GM19395 (cell line): ENCODE data around the gene ARNT2.

ENCODE experiments used
- ATAC-seq: cut with Tn5 transposase; IDR thresholded peaks from one replicate; pipeline ENCODE4 v1.9.1; 2021; ENCODE audit warnings: mild to moderate bottlenecking, moderate library complexity; ENCODE audit not compliant: unreplicated experiment

ARNT2 gene

DNA sequence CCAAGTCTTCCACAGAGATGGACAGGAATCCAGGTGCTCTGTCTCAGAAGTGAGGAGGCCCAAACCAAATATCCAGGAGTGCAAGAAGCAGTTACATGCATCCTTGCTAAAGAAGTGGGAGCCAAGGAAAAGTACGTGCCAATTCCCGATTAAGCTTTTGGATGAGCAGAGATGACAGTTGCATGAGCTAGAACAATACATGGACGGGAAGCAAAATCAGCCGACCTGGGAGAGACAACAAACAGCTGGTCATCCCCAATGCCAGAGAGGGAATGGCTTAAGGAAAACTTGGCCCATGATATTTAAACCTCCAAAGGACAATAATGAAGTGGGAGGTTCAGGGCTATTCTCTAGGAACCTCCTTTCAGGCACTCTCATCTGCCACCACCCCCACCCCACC, 204.9 kb downstream of the ARNT2 start:
- no peak for ATAC-seq

DNA sequence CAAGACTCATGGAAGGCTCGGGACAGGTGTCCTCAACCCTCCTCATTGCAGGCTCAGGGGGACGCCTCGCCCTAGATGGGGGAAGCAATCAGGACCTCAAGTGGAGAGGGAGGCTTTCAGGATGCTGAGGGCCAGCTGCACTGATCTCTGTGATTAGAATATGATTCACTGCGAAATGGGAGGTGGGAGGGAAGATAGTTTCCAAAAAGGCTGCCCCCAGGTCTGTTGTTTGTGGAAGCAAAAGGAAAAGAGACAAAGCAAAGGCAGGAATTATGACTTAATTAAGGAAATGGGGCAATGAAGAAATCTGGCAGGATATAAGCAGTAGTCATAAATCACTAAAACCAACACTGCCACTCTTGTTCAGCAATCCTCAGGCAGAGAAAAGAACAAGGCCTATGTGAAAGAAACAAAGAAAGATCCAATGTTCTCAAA, 205.3 kb downstream of the ARNT2 start:
- ATAC-seq: no peak

DNA sequence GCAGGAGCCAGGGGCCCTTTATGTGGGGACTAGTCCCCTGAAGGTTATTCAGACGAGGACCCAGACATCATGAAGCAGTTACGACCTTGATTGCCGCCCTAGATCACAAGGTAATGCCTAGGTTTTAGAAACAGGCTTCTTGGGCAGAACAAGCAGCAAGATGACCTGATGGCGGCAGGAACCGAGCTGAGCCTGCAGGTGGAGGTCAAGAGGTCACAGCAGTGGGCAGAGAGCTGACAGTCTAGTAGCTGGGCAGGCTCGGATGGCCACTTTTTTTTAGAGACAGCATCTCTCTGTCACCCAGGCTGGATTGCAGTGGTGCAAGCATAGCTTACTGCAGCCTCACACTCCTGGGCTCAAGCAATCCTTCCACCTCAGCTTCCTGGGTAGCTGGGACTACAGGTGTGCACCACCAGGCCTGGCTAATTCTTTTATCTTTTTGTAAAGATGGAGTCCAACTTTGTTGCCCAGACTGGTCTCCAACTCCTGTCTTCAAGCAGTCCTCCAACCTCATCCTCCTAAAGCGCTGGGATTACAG, 207.4 kb downstream of the ARNT2 start:
- no peak for ATAC-seq

DNA sequence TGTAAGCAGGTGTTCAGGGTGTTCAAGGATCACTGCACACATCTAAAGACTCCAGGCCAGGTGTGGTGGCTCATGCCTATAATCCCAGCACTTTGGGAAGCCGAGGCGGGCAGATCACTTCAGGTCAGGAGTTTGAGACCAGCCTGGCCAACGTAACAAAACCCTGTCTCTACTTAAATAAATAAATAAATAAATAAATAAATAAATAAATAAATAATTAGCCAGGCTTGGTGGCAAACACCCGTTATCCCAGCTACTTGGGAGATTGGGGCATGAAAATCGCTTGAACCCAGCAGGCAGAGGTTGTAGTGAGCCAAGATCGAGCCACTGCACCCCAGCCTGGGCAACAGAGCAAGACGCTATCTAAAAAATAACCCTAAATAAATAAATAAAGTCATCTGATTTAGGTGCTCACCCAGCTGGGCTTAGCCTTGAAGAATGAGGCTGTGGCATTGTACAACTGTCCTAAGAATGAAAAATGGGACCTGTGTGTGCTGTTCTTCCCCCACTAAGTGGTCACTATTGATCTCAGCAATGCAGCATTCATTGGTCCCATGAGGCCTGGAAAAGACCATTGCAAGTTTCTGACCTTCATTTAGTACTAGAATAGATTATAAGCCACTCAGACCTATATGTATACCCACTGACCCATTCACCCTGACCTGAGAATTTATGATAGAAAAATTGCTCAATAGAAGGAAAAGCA, 208.1 kb downstream of the ARNT2 start:
- no peak for ATAC-seq

DNA sequence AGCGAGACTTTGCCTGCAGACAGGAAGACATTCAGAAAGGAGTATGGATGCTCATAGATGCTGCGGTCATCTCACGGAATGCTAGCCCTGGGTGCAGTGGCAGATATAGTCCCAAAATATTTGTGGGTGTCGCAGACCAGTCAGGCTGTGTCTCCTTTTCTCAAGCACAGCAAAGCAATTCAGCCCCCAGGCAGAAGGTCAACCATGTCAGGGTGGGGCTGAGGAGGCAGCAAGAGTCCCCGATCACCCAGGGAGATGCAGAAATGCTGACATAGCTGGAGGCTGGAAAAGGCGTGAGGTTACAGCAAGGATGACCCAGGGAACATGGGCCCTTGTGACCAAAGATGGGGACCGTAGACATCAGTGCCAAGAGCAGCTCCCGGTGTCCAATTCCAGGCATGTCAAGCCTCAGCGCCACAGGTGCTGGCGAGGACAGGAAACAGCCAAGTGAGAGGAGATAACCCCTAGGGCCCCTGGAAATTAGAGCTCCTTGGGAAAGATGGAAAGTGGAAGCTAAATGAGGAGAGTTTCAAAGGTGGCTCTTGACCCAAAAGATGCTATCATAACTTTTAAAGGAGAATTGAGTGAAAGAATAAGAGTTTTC, 209.7 kb downstream of the ARNT2 start:
- ATAC-seq: no peak

DNA sequence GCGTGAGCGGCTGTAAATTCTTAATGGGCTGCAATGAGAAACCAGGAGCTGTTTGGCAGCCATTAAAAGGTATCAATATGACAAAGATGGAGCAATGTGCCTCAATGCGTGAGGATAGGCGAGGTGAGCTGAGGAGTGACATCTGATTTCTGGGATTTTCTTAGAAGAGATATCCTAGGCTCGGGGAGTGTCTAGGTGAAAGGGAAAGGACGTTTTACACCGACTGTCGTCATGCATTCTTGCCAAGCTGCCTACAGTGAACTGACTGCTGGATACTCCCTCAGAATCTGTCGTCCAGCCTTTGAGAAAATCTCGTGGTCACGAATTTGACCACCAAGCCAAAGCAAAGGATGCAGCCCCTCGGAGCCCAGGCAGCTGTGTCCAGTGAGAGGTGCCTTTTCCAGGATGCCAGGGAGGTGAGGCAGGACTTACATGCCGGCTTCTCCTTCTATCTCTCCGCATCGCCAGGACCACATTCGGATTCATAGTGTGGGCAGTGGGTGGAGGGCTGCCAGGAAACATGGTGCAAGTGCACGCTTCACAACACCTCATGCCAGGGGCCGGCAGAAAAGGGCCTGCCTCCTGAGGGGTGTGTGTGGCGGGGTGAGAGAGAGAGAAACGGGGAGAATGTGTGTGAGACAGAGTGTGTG, 210.7 kb downstream of the ARNT2 start:
- ATAC-seq: no peak

DNA sequence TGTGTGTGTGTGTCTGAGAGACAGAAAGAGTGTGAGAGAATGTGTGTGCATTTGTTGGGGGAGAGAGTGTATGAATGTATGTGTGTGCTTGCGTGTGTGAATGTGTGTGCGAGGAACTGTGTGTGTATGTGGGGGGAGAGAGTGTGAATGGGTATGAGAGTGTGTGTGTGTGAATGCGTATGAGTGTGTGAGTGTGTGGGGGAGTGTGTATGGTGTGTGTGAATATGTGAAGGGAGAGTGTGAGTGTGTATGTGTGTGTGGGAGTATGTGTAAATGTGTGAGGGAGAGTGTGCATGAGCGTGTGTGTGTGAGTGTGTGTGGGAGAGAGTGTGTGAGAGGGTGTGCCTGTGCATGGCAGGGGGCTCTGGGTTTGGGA, 211.2 kb downstream of the ARNT2 start:
- no peak for ATAC-seq

DNA sequence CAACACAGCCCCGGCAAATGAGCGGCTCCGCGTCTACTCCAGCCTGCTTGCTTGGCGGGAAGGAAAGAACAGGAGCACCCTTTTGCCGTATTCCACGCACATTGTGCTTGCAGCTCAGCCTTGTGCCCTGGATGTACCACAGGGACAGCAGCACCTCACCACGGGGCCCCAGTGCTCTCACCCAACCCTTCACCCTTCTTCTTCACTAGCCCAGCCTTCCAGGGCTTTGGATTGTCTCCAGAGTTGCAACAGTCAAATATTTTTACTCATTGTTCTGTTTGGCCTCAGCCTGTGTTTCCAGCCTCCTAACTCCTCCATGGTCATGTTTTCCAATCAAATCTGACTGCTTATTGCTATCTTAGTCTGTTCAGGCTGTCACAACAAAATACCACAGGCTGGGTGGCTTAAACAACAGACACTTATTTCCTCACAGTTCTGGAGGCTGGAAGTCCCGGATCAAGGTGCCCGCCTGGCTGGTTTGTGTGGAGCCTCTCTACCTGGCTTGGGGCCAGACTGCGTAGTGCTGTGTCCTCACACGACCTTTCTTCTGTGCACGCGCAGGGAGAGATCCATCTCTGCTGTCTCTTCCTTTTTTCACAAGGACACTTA, 211.7 kb downstream of the ARNT2 start:
- ATAC-seq: no peak

DNA sequence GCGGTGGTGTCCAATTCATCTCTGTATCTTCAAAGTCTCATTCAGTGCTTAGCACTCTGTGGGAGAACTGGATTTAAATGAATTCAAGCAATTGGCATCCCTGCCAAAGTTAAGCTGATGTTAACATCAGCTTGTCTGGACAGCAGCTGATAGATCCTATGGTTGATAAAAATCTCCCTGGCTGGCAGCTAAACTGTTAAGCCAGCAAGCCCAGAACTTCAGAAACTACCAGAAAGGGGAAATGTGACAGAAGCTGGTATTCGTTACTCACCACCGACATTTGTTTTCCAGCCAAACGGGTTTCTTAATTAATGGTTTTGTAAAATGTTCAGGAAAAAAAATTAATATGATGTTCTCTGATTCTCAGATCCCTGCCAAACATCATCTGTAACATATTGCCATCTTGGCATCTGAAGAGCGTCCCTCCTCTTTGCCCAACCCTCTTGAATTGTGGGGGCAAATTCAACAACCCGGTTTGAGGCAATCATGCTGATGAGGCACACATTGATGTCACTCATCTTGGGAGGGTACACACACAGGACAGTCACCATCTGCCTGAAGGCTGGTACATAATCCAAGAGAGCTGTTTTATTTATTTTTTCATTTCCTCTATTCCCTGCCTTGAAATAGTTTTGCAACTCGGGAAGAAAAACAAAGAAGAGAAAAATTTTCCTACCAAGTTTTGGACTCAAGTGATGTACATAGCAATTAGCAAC, 214.7 kb downstream of the ARNT2 start:
- ATAC-seq: no peak

DNA sequence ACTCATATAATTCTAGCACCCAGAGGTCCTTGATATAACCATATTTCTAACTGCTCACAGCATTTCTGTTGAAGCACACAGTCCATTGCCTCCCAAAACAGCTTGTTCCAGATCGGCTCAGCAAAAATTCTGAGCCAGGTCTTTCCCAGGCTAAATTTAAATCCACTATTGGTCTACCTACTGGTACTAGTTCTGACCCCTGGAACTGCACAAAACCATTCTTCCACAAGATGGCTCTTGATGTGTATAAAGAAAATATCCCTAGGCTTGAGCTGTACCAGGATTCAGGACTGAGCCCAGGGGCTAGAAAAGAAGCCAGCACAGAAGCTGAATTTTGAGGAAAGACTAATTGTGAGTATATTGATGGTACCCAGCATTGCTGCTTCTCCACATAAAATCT, 215.5 kb downstream of the ARNT2 start:
- ATAC-seq: no peak

DNA sequence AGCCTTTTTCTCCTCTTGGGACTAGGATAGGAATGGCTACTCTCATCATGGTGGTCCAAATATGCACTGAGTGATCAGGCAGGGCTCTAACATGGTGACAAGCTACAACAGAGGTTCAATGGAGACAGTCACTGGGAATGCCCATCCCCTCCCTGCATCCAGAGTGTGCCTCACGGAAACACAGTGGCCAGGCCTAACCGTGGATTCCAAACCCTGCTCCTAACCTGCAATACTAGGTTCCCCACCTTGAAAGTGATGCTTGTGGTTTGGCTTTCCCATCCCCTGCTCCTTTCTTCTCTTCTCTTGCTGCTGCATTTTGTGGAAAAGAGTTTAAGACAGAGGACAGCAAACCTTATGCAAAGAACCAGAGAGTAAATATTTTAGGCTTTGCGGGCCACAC, 216.0 kb downstream of the ARNT2 start:
- ATAC-seq: no peak

DNA sequence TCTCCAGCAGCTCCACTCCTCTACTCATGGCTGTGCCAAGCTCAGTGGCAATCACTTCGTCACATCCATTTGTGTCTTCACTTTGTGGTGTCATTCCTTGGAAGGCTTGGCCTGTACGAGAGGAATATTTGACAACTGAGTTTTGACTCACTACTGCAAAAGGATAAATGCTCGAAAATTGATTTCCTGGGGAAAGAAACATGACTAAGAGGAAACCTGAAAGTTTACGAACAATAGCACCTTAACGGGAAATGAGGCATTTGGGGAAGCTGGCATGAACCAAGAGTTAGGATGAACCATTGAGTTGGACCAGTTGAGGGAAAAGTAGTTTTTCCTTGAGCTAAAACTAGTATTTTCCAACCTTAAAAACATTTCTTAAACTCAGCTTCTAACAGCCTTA, 216.7 kb downstream of the ARNT2 start:
- ATAC-seq: no peak

DNA sequence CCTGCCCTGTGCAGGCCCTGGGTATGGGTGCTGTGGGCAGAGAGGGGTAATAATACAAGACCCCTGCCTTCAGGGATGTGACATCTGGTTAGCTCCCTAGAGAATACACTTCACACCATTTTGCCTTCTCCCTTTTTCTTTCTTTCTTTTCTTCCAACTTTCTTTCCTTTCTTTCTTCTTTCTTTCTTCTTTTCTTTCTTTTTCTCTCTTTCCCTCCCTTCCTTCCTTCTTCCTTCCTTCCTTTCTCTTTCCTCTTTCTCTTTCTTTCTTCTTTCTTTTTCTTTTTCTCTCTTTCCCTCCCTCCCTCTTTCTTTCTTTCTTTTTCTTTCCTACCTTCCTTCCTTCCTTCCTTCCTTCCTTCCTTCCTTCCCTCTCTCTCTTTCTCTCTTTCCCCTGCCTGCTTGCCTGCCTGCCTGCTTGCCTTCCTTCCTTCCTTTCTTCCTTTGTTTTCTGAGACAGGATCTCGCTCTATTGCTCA, 222.5 kb downstream of the ARNT2 start:
- no peak for ATAC-seq

DNA sequence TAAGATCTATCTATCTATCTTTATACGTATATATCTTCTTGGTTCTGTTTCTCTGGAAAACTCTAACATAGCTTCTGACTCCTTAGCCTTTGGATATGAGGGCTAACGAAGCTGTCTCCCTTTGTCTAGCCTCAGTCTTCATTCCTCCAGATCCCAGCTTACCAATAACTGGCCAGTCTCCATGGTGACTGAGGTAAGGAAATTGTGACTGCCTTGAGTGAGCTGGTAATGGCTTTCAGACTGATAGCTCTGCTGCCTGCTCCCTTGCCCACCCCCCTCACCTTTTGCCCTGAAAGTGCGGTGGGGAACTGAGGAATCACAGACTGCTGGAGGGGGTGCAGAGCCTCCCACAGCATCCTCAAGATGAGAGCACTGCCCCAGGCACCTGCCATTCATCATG, 225.2 kb downstream of the ARNT2 start:
- no peak for ATAC-seq

DNA sequence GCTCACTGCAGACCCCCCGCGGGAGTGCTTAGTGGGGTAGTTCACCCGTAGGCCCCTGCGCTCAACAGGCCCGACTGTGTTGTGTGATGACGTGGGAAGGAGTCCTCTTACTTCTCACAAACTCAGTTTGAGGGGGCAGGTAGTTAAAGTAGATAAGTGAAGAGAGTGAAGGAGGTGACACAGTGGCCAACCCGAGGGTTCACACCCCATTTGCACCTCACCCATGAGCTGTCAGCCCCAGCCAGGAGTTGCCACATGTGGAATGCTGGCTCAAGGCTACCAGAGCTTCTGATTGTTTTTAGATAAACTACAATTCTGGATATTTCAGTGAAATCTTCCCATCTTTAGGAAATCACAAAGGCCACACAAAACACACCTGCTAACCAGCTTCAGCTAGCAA, 226.8 kb downstream of the ARNT2 start:
- no peak for ATAC-seq

DNA sequence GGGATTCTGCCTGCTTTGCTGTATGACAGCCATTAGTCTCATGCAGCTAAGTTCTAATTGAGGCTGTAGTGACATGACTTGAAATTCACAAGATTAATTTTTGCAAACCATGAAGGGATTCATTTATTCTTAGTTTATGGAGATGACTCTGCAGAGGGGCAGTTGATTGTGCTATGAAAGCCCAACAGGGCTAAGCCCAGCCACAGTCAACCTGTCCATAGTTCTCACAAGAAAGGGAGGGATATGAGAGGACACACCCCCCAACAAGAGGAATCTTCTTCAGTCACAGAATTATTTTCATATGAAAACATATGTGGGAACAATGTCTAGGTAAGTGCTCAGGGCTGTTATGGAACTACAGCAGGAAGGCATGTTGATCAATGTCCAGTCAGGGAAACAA, 229.0 kb downstream of the ARNT2 start:
- ATAC-seq: no peak

DNA sequence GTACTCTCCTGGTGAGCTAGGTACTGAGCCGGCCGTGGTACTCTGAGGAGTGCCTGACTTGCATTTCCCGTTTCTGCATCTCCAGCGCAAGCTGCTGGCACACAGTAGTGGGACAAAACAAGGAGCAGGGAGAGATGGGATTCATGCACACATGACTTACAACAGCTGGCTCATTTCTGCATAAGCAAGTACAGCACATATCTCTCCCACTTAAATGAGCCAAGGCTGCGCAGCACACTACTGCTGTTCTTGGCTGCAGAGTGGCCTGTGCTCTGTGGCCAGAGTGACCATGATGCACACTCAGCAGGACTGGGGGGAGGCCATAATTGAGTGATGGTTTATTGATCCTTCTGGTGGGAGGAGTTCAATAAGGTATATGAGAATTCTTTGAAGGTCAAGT, 231.8 kb downstream of the ARNT2 start:
- ATAC-seq: no peak

DNA sequence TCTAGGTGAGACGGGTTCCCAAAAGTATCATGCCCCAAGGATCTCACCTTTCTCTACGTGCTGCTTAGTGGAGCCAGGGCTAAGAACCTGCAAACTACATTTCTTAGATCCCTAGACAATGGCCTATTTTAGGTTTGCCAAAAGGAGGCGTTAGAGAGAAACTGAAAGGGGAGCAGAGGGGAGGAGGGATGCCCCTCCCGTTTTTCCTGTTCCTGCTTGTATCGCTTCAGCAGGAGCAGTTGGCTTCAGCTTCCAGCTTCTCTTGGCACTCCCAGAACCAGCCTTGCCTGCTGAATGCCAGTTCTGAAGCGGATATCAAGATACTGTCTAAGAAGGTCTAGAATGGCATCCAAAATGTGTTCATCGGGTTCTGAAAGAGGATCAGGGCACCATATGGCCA, 232.5 kb downstream of the ARNT2 start:
- ATAC-seq: no peak

DNA sequence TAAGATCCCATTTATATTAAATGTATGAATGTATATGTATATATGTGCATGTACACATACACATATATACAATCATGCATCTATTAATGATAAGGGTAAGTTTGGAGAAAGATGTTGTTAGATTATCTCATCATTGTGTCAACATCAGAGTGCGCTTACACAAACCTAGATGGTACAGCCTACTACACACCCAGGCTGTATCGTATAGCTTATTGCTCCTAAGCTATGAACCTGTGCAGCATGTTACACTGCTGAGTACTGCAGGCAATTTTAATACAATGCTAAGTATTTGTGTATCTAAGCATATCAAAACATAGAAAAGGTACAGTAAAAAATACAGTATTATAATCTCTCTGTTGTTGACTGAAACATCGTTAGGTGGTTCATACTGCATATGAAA, 233.6 kb downstream of the ARNT2 start:
- no peak for ATAC-seq

DNA sequence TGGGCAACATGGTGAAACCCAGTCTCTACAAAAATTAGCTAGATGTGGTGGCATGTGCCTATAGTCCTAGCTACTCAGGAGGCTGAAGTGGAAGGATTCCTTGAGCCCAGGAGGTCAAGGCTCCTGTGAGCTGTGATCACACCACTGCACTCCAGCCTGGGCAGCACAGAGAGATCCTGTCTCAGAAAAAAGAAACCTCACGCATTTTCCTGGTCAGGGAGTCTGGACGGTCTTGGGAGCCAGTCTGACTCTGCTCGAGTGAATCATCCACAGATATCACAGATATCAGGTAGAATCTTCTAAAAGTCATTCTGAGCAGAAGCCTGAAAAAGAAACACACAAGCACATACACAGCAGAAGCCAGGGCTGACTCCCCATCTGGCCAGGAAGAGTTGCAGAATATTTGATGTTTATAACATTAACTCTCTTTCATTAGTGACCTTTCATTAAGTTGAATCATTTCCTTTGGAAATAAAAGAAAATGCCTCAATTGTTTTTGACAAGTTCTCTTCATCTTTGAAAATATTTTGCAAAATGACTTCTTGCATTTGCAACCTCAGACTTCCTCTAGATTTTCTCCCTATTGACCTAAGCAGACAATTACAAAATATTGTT, 234.5 kb downstream of the ARNT2 start:
- no peak for ATAC-seq

DNA sequence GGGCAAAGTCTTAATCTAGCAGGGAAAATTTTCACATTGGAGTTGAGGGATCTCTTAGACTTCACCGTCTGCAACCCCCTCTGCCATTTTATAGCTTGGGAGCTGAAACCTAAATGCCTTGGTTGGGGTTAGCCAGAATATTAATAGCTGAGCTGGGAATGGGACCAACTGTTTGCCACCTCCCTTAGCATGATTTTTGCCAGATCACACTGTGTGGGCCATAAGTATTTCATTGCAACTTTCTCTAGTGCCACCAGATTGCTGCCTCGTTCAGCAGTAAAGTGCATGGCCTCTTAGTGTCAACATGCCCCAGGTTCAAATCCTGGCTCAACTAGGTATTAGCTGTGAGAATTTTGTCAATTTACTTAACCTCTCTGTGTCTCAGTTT, 235.0 kb downstream of the ARNT2 start:
- no peak for ATAC-seq
